ENCODE measurements around the gene FSTL4.

DNA sequence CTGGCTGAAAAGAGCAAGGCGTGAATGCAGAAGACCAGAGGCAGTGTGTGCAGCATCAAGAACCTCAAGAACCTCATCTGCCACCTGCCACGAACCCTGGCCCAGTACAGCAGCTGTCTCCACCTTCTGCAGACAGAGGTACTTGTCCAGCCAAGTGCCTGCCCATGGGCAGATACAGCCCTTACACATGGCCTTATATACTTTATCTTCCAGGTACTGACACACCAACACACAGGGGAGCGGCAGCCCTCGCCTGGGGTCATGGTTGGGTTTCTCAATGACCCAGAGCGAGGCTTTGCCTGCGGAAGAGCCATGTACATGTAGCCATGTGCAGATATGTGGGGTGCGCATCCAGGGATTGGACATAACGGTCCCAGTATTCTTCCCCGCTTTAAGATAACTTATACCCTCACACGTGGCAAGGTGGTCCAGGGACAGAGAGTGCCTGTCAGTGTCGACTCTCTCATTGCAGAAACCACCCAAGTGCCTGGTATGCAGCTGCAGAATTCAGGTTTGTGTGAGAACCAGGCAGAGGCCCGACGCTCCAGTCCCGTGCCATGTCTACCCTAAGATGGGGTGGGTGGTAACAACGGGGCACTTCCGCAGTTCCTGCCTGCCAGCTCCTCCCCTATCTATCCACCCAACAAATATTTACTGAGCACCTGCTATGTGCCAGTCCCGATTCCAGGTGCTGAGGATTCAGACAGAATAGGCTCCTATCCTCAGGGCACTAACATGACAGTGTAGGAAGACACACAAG is 206.9 kb downstream of the FSTL4 start:
- TF ChIP-seq, protein P1, sequence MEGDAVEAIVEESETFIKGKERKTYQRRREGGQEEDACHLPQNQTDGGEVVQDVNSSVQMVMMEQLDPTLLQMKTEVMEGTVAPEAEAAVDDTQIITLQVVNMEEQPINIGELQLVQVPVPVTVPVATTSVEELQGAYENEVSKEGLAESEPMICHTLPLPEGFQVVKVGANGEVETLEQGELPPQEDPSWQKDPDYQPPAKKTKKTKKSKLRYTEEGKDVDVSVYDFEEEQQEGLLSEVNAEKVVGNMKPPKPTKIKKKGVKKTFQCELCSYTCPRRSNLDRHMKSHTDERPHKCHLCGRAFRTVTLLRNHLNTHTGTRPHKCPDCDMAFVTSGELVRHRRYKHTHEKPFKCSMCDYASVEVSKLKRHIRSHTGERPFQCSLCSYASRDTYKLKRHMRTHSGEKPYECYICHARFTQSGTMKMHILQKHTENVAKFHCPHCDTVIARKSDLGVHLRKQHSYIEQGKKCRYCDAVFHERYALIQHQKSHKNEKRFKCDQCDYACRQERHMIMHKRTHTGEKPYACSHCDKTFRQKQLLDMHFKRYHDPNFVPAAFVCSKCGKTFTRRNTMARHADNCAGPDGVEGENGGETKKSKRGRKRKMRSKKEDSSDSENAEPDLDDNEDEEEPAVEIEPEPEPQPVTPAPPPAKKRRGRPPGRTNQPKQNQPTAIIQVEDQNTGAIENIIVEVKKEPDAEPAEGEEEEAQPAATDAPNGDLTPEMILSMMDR (IDR thresholded peaks at IDR 0.05 in 4 of 5, conservative IDR thresholded peaks at IDR 0.05 in 1 of 5), result no peak
- TF ChIP-seq POLR2A (IDR thresholded peaks at IDR 0.05), result no peak

Data from gastrocnemius medialis (tissue), 4 donors.